Measurements from ENCODE around the gene GJB4. TPM values are rescaled to one million over a fixed set of nuclear protein-coding genes. Genes with fewer than 3 reads are reported as not detected.
"Not testable (repeated sequence)": the region's sequence is repeated elsewhere in the genome, so short reads cannot be mapped to it uniquely, and the experiment has no call there.

The GJB4 gene
- polyA plus RNA-seq, 10 donors = 0.08 to 0.18 (median 0.17) TPM; not detected in 7

DNA sequence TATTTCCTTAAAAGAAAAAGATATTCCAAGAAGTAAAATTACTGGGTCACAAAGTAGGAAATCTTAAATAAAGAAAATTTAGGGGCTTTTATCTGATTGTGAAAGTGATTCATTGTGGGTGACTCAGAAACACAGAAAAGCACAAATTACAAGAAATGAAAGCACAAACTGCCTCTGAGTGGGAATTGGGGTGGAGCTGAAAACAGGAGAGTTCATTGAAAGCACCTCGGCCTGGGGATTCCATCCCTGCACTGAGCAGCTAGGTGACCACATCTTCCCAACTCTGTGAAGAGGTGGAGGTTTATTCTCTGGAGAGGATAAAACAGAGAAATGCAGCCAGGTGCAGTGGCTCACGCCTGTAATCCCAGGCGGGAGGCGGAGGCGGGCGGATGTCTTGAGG lies 40.7 kb downstream of the GJB4 start:
- DNase-seq = no peak

DNA sequence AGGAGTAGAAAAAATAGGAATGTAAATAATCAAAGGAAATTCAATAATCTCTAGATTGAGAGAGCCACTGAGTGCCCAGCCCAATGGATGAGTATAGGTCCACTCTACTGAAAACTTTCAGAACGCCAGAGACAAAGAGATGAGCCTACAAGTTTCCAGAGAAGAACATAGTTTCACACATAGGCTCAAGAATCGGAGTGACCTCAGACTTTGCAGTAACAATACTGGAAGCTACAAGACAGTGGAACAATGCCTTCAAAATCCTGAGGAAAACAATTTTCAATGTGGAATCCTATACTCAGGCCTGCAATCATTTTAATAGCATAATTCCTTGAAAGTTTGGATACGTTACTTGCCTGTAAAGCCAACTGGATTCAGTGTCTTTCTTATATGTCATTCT lies 44.2 kb downstream of the GJB4 start:
- DNase-seq = no peak

DNA sequence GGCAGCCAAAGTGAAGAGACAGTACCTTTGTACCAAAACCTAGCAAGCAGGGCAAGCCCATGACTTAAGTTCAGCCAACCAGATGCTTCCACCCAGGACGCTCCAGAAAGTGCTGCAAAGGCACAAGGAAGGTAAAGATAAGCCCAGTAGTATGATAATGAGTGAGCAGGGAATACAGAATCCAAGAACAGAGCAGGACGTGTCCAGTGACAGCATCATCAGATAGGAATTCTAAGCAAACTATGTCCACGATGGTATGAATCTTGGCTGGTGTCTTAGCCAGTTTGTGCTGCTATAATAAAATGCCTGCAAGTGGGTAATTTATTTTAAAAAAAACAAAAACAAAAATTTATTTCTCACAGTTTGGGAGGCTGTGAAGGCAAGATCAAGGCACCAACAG lies 46.9 kb downstream of the GJB4 start:
- no peak for DNase-seq

DNA sequence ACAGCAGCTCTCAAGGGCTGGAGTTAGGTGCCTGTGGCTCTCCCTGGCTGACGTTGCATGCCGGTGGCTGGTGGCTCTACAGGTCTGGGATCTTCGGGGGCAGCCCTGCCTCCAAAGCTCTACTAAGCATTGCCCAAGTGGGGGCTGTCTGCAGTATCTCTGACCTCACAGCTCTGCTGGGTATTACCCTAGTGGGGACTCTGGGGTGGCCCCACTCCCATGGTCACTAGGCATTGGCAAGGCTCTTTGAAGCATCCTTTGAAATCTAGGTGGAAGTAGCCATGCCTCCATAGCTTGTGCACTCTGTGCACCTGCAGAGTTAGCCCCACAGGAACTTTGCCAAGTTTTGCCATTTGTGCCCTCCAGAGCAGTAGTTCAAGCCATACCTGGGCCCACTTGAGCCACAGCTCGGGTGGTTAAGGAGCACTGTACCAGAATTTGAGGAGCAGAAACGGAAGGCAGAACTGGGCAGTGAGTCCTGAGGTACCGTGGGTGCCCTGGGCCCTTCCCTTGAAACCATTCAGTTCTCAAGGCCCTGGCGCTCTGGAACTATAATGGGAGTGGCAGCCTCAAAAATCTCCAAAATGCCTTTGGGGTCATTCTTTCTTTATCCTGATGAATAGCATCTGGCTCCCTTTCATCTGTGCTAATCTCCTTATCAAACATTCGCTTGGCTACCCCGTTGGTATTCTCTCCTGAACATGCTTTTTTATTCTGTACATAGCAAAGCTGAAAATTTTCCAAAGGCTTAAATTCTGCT lies 48.7 kb downstream of the GJB4 start:
- no peak for DNase-seq

DNA sequence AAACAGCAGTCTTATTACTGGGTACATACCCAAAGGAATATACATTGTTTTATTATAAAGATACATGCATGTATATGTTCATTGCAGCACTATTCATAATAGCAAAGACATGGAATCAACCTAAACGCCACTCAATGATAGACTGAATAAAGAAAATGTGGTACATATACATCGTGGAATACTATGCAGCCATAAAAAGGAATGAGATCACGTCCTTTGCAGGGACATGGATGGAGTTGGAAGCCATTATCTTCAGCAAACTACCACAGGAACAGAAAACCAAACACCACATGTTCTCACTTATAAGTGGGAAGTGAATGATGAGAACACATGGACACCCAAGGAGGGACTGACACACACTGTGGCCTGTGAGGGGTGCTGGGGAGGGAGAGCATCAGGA lies 51.2 kb downstream of the GJB4 start:
- DNase-seq = not testable (repeated sequence)

Other genes starting within 250 kb of the GJB4 start
- 1 to 10 TPM in 2 of 10 donors, under 1 TPM in 6, not detected in 2; 0.09 to 5.2 (median 0.23) TPM for gene GJB5, start 4.7 kb upstream of the GJB4 start, polyA plus RNA-seq (ENCODE audit: insufficient read length in 10 of 10)
- 1 to 10 TPM in 2 of 10 donors, under 1 TPM in 1, not detected in 7; 0.14 to 2.4 (median 2.4) TPM for gene GJB3, start 21.5 kb downstream of the GJB4 start, polyA plus RNA-seq (ENCODE audit: insufficient read length in 10 of 10)
- gene GJA4, start 33.3 kb downstream of the GJB4 start, polyA plus RNA-seq (ENCODE audit: insufficient read length in 10 of 10) = 10 to 100 TPM; 25.9 to 49.9 (median 32.9) TPM
- gene SMIM12, start 100.0 kb downstream of the GJB4 start, polyA plus RNA-seq (ENCODE audit: insufficient read length in 10 of 10) = 10 to 100 TPM; 18.9 to 30.1 (median 24.9) TPM
- gene DLGAP3, start 169.9 kb downstream of the GJB4 start, polyA plus RNA-seq (ENCODE audit: insufficient read length in 10 of 10) = 1 to 10 TPM in 1 of 10 donors, under 1 TPM in 8, not detected in 1; 0.11 to 1.5 (median 0.23) TPM
- gene TMEM35B, start 225.6 kb downstream of the GJB4 start, polyA plus RNA-seq (ENCODE audit: insufficient read length in 10 of 10) = 10 to 100 TPM; 16.8 to 24.1 (median 19.9) TPM